AG04449 (cell line): ENCODE results near the gene SLC39A13.

ENCODE experiments used
- CTCF ChIA-PET: fragments of 350-600 bp; formaldehyde crosslinking; extraction: SDS; loops from one replicate; lab custom pipeline; 2021; ENCODE audit warnings: antibody characterized with exemption; lab: Yijun Ruan, JAX
- POLR2A ChIA-PET: fragments of 400-600, 350-600 bp; formaldehyde crosslinking; extraction: SDS; loops from one replicate; lab custom pipeline; 2020; ENCODE audit warnings: antibody characterized with exemption, inconsistent platforms; lab: Yijun Ruan, JAX
- DNase-seq: peaks from one replicate; pipeline ENCODE4 v3.0.0-alpha.2; 2010; ENCODE audit warnings: low read depth, low spot score
- H3K4me3 ChIP-seq: 2 replicates; pipeline ENCODE4 v1.5.1; 2011; ENCODE audit warnings: low read depth, mild to moderate bottlenecking, control low read depth, low read length
- TF ChIP-seq, protein P1 (sequence below): IDR thresholded peaks from one replicate; pipeline ENCODE4 v1.5.1; 2011; ENCODE audit warnings: mild to moderate bottlenecking, moderate library complexity, low read length, control low read depth, inconsistent platforms; ENCODE audit not compliant: insufficient read depth; ENCODE audit errors: missing control alignments

Gene SLC39A13

DNA sequence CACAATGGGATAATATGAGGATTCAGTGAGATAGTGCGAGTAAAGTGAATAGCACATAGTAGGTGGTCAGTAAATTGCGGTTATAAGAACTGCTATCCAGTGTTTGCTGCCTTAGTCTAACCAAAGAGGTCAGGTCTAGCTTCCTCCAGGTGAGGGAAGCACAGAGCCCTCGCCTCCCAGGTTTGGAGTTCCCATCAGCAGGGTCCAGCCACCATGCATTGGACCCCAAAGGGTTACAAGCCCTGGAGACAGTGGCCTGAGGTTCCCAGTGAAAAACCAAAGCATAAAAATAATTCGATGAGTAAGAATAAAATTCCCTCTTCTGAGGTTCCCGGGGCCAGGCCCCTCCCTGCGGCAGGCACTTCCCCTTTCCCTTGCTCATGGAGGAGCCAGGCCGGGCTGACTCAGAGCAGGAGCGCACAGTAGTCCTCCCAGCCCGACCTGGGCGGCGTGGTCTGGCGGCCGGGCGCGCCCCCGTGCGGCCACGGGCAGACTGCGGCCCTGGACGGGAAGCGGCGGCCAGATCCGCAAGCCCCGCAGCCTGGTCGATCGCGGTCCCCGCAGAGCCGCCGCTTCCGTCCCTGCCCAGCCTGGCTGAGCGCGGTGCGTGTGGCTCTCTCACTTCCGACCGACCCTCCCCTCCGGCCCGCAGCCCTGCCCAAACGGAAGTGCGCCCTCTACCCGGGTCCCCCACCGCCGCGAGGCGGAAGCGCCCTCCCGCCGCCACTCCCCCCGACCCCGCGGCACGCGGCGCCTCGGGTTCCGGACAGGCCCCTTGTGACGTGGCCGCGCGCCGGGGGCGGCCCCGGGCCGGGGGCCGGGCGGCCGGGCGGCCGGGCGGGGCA, at the start of gene SLC39A13:
Gene SLC39A13, plus strand, starts transcription at position 845 of the 845 bp plus-strand sequence. CDS start 1,505 bp downstream, outside the sequence.
- DNase-seq = peak; percentile 71
- ChIA-PET POLR2A (interaction anchor here (0.9 to 2.2 kb wide), 3 partner anchors 11 to 19 kb away, joined by 3 to 9 read pairs (median 3); partner anchors contain the start of gene PSMC3), CTCF (interaction anchor here (0.6 to 6.4 kb wide), 13 partner anchors 9 to 223 kb away, joined by 3 to 88 read pairs (median 3); partner anchors contain the start of gene PSMC3)
- TF ChIP-seq, protein P1, sequence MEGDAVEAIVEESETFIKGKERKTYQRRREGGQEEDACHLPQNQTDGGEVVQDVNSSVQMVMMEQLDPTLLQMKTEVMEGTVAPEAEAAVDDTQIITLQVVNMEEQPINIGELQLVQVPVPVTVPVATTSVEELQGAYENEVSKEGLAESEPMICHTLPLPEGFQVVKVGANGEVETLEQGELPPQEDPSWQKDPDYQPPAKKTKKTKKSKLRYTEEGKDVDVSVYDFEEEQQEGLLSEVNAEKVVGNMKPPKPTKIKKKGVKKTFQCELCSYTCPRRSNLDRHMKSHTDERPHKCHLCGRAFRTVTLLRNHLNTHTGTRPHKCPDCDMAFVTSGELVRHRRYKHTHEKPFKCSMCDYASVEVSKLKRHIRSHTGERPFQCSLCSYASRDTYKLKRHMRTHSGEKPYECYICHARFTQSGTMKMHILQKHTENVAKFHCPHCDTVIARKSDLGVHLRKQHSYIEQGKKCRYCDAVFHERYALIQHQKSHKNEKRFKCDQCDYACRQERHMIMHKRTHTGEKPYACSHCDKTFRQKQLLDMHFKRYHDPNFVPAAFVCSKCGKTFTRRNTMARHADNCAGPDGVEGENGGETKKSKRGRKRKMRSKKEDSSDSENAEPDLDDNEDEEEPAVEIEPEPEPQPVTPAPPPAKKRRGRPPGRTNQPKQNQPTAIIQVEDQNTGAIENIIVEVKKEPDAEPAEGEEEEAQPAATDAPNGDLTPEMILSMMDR = peak; percentile 81
- peak within 1 kb of the TSS; percentile 95 for H3K4me3 ChIP-seq

DNA sequence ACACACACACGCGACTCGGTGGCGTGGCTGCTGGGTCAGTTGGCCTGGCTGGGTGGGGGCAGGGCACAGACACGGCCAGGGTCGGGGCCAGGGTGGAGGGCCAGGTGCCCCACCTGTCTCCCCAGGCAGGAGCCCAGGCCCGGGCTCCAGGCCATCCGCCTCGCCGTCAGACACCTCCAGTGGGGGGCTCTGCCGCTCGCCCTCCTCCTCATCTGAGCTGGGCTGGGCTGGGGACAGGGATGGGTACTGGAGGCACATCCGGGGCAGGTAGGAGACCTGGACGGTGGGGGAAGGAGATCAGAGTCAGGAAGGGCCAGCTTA, 49.7 kb upstream of the SLC39A13 start:
- H3K4me3 ChIP-seq = no peak overlapping the region
- CTCF ChIA-PET = interaction anchor here (1.0 to 5.1 kb wide), 3 partner anchors 14 to 31 kb away, joined by 3 to 30 read pairs (median 6); no protein-coding TSS in a partner anchor
- no peak for DNase-seq
- POLR2A ChIA-PET = no interaction called here
- TF ChIP-seq, protein P1 = no peak

DNA sequence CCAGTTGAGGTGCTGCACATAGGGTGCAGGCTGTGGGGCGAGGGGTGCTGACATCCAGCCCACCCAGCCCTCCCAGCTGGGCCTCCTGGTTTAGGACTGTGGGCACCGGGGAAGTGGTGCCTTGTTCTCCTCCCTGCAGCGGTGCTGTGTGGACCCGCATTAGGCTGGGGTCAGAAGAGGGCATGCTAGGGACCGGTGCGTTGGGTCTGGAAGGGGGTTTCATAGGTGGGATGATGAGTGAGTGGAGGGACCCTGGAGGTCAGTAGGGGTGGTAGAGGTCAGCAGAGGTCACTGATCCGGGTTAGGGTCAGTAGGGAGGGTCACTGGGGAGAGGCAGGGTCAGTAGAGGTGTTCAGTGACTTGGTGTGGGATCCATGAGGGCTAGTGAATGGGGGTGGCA, 49.2 kb upstream of the SLC39A13 start:
- ChIA-PET POLR2A (no interaction called here), CTCF (interaction anchor here (0.8 to 5.1 kb wide), 6 partner anchors 9 to 182 kb away, joined by 3 to 30 read pairs (median 3); partner anchors contain the start of gene ARFGAP2)
- no peak for DNase-seq

DNA sequence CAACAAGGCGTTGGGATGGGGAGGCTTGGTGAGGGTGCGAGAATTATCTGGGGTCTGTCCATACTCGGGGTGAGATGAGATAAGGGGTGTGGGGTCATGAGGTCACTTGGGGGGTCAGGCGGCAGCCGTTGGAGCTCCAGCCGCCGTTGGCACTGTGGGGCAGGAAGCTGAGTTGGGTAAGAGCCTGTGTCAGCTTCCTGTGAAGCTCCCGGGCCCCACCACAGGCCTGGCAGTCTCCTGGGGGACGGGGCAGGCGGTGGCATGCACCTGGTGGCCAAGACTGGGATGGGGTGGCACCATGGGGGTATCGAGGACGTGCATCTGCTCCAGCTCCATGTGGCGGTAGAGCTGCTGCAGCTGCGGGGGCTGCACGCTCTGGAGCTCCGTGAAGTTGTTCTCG, 48.8 kb upstream of the SLC39A13 start:
- TF ChIP-seq, protein P1 = no peak
- no peak for DNase-seq
- ChIA-PET POLR2A (no interaction called here), CTCF (interaction anchor here (0.8 to 5.1 kb wide), 5 partner anchors 10 to 183 kb away, joined by 3 to 30 read pairs (median 3); partner anchors contain the start of gene ARFGAP2)
- H3K4me3 ChIP-seq = no peak overlapping the region

More for the DNA sequence above, 49.2 kb upstream of the SLC39A13 start:
- TF ChIP-seq, protein P1 = no peak
- no peak overlapping the region for H3K4me3 ChIP-seq

DNA sequence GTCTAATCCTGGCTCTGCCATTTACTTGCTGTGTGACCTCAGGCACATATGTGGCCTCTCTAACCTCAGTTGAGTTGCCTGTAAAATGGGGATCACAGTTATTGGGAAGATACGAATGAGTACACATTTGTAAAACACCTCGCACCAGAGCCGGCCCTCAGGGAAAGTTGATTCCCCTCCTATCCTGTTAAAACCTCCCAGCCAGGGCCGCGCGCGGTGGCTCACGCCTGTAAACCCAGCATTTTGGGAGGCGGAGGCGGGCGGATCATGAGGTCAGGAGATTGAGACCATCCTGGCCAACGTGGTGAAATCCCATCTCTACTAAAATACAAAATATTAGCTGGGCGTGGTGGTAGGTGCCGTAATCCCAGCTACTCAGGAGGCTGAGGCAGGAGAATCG, 48.0 kb upstream of the SLC39A13 start:
- ChIA-PET POLR2A (no interaction called here), CTCF (interaction anchor here (1.1 to 5.1 kb wide), 4 partner anchors 13 to 183 kb away, joined by 3 to 30 read pairs (median 4); partner anchors contain the start of gene ARFGAP2)
- no peak for DNase-seq
- no peak overlapping the region for H3K4me3 ChIP-seq
- TF ChIP-seq, protein P1 = no peak

DNA sequence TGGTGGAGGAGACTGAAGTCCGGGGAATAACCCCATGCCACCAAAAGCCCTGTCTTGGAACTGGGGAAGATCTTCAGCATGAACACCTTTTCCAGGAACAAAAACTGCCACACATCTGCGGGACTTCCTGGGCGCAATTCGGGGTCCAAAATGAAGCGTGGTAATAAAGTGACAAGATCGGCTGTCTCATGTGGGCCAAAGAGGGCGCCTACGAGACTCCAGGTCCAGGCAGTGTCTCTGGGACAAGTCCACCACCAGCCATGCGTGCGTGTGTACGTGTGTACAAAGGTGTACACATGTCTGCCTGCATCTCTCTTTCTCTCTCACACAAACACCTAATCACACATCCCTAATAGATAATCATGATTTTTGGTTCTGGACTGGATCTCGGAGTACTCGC, 47.0 kb upstream of the SLC39A13 start:
- DNase-seq = no peak
- POLR2A ChIA-PET = no interaction called here
- no peak overlapping the region for H3K4me3 ChIP-seq
- CTCF ChIA-PET = interaction anchor here (1.4 to 5.1 kb wide), 2 partner anchors 12 to 13 kb away, joined by 14 to 30 read pairs; no protein-coding TSS in a partner anchor
- TF ChIP-seq, protein P1 = no peak
